NB4 (cell line): ENCODE measurements around the gene PRPF40A.

Experiments
- CTCF ChIP-seq: IDR thresholded peaks from one replicate; pipeline ENCODE4 v1.5.1; 2012; ENCODE audit warnings: low read depth, low read length
- POLR2A ChIP-seq: IDR thresholded peaks from 2 replicates; pipeline ENCODE4 v1.6.1; 2011; ENCODE audit warnings: mild to moderate bottlenecking; ENCODE audit not compliant: insufficient read length; ENCODE audit errors: extremely low read depth

DNA sequence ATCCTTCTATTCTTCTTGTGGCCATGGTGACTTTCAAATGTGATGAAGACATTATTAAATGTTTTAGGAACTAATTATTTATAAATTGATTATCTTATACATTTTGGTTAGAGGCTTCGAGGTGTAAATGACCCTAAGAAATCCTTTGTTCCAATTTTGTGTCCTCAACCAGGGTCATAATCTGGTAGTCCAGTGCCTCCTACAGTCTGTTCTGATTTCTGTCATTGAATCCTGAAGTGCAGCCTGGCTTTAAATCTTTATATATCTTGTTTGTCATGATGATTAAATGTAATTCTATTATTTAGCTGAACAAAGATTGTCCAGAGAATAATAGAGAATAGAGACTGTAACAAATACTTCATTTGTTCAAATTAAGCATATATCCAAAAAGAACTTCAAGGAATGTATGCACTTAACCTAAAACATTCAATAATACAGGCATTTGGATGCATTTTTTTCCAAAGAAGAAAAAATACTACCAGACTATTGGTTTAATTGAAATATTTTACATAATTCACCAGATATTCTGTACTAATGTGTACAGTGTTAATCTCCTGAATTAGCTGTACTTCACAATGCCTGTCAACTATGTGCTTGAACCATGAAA lies 89.8 kb downstream of the PRPF40A start:
- TF ChIP-seq POLR2A (no peak), CTCF (peak; percentile 34)
